DND-41 (cell line): ENCODE measurements around the gene TBC1D22A.

Experiments
- EZH2 ChIP-seq: IDR thresholded peaks from 3 replicates; pipeline ENCODE4 v1.6.1; 2012; ENCODE audit warnings: borderline replicate concordance, low read depth, mild to moderate bottlenecking, moderate library complexity, low read length, inconsistent platforms; ENCODE audit not compliant: severe bottlenecking
- TF ChIP-seq, protein P1 (sequence below): IDR thresholded peaks from 2 replicates; pipeline ENCODE4 v1.5.1; 2012; ENCODE audit warnings: borderline replicate concordance, low read length, moderate library complexity, mild to moderate bottlenecking; ENCODE audit not compliant: poor library complexity, severe bottlenecking; ENCODE audit errors: extremely low read depth

DNA sequence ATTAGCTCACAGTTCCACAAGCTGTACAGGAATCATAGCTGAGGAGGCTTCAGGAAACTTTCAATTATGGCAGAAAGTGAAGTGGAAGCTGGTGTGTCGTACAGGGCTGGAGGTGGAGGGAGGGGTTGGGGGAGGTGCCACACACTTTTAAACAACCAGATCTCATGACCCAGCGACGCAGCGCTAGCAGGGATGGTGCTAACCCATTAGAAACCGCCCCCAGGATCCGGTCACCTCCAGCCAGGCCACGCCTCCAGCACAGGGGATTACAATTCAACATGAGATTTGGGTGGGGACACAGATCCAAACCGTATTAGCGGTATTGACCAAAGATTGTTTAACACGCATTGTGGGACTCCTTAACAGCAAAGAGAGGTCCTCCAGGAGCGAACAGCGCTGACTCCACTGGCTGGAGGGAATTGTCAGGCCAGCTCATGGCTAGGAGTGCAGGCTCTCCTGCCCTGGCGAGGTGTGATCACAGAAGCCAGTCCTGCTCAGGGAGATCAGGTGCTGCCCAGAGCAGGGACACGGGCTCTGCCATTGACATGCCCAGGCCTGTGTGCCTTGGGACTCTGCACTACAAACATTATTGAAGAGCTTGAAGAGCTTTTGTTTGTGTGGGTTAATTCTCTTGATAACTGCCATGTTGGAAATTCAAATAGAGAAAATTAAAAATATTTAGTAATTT is 215.3 kb downstream of the TBC1D22A start:
- TF ChIP-seq, protein P1, sequence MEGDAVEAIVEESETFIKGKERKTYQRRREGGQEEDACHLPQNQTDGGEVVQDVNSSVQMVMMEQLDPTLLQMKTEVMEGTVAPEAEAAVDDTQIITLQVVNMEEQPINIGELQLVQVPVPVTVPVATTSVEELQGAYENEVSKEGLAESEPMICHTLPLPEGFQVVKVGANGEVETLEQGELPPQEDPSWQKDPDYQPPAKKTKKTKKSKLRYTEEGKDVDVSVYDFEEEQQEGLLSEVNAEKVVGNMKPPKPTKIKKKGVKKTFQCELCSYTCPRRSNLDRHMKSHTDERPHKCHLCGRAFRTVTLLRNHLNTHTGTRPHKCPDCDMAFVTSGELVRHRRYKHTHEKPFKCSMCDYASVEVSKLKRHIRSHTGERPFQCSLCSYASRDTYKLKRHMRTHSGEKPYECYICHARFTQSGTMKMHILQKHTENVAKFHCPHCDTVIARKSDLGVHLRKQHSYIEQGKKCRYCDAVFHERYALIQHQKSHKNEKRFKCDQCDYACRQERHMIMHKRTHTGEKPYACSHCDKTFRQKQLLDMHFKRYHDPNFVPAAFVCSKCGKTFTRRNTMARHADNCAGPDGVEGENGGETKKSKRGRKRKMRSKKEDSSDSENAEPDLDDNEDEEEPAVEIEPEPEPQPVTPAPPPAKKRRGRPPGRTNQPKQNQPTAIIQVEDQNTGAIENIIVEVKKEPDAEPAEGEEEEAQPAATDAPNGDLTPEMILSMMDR, result no peak
- TF ChIP-seq EZH2, result no peak
